Muscle of leg (tissue), 11 donors: ENCODE results near the gene RIMBP2. TPM values are rescaled to one million over a fixed set of nuclear protein-coding genes. Genes with fewer than 3 reads are reported as not detected.

Experiments used
- DNase-seq: peaks from one replicate; pipeline ENCODE4 v3.0.0; 2013
- H3K27ac ChIP-seq: one replicate; pipeline ENCODE4 v1.5.1; 2013; ENCODE audit warnings: mild to moderate bottlenecking, low read length, control low read depth
- H3K27me3 ChIP-seq: one replicate; pipeline ENCODE4 v1.6.1; 2013; ENCODE audit warnings: low read length; ENCODE audit not compliant: control insufficient read depth, insufficient read depth
- H3K36me3 ChIP-seq: one replicate; pipeline ENCODE4 v1.6.1; 2013; ENCODE audit warnings: low read length; ENCODE audit not compliant: control insufficient read depth, insufficient read depth
- H3K4me1 ChIP-seq: one replicate; pipeline ENCODE4 v1.6.1; 2013; ENCODE audit warnings: low read length; ENCODE audit not compliant: control insufficient read depth, insufficient read depth
- H3K4me3 ChIP-seq: one replicate; pipeline ENCODE4 v1.5.1; 2013; ENCODE audit warnings: low read length, control low read depth
- H3K9me3 ChIP-seq: replicated peaks from 2 replicates; pipeline ENCODE4 v1.6.1; 2013; ENCODE audit warnings: low read depth, low read length; ENCODE audit not compliant: control insufficient read depth
- WGBS: methylation state at CpG from one replicate; pipeline ENCODE4 v1.1.5; 2013; ENCODE audit warnings: missing lambda C conversion rate; ENCODE audit not compliant: insufficient coverage; 5-methylcytosine and 5-hydroxymethylcytosine counted together
- polyA plus RNA-seq, 8 donors: library from polyadenylated mRNA; unstranded; fragments of 120-200 nt; gene quantifications; one replicate each; pipeline versions ENCODE4 v1.2.1 to v1.2.3, GENCODE V29; 2013; ENCODE audit warnings: inconsistent platforms in 1 of 8, low replicate concordance in 1 of 8; ENCODE audit not compliant: insufficient read length in 8 of 8, insufficient read depth in 1 of 8
- total RNA-seq: library from RNA; stranded (reverse); fragments of 120-200 nt; gene quantifications from one replicate; pipeline ENCODE4 v1.2.4, GENCODE V29; 2013

The RIMBP2 gene
- total and polyA plus RNA-seq, 9 donors = 0.46 to 2.1 (median 0.87) TPM

DNA sequence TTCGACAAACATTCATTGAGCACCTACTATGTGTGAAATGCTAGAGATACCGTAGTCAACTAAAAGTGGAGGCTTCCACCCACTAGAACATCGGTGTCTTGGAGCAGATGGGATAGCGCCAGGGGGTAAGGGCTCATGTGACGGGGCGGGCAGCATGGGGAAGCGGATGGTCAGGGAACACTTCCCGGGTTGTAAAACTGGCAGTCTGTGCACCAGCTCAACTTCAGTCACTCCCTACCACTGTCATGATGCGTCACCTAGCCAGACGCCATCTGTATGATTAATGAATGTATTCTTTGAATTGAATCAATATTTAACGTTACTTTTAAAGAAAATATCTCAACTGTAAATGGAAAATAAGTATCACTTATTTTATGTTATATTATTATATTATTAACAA lies 284.9 kb downstream of the RIMBP2 start:
- WGBS = 100% methylated on average over 2 of the region's 11 CpGs
- H3K9me3 ChIP-seq = no peaks in the 10 kb centered on the region
- H3K27ac ChIP-seq = no peak overlapping the region
- H3K4me1 ChIP-seq = no peaks in the 10 kb centered on the region
- H3K27me3 ChIP-seq = no peaks in the 10 kb centered on the region
- H3K36me3 ChIP-seq = no peaks in the 10 kb centered on the region
- H3K4me3 ChIP-seq = no peak overlapping the region
- no peak for DNase-seq

DNA sequence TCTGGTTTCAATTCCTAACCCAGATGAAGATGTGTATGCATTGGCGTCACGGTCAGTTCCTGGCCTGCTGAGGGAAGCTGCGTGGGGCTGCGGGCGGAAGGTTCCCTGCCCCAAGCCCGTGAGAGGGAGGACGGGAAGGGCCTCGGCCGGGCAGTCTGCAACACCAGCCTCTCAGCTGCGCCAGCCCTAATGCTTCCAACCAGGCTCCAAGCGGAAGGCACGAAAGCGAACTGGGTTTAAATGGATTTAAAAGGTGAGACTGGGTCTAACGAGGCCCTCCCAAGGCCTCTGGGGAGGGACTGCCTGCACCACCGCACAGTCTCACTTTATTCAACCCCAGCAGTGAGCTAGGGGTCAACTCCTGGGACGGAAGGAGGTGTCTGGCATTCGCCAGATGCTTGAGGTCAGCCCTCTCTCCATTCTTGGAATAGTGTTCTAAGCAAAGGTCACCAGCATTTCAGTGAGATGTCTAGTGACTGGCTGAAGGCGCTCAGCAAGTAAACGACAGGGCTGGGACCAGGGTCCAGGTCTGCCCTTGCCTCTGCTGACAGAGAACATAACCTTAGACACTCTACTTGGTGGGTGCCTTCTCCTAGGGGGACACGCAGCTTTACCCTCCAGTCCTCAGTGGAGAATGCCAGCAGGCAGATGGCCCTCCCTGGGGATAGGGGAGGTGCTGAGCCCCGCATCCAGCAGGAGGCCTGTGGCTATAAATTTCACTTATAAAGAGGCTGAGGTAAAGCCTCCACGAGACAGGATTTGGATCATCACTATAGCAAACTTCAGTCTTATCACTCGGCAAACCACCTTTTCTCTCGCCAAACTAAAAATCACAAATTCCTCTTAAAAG lies 286.2 kb downstream of the RIMBP2 start:
- no peak for DNase-seq
- no peaks in the 10 kb centered on the region for H3K4me1 ChIP-seq
- H3K27ac ChIP-seq = no peak overlapping the region
- no peaks in the 10 kb centered on the region for H3K36me3 ChIP-seq
- no peak overlapping the region for H3K4me3 ChIP-seq
- 61% methylated on average over 10 of the region's 24 CpGs for WGBS
- H3K27me3 ChIP-seq = no peaks in the 10 kb centered on the region
- H3K9me3 ChIP-seq = no peaks in the 10 kb centered on the region

DNA sequence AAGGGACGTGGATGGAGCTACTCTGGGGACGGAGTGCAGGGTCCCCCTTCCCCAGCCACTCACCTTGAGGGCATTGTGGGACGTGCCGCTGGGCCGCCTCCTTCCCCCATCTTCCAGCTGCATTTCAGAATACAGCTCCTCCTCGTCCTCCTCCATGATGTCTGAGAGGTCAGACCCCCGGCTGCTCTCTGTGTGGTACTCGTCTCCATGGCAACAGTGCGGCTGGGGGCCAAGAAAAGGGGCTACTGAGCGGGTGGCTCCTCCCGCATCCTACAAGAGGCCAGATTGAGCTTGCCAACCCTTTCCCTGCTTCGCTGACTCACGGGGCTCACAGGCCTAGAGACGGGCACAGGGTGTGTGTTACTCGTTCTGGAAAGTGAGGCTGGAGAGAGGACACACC lies 288.0 kb downstream of the RIMBP2 start:
- no peak overlapping the region for H3K27ac ChIP-seq
- peaks cover 3% of the 10 kb centered on the region for H3K4me1 ChIP-seq
- WGBS = 45% methylated on average over 15 of the region's 15 CpGs
- no peaks in the 10 kb centered on the region for H3K36me3 ChIP-seq
- no peaks in the 10 kb centered on the region for H3K27me3 ChIP-seq
- DNase-seq = no peak
- H3K4me3 ChIP-seq = no peak overlapping the region
- no peaks in the 10 kb centered on the region for H3K9me3 ChIP-seq

DNA sequence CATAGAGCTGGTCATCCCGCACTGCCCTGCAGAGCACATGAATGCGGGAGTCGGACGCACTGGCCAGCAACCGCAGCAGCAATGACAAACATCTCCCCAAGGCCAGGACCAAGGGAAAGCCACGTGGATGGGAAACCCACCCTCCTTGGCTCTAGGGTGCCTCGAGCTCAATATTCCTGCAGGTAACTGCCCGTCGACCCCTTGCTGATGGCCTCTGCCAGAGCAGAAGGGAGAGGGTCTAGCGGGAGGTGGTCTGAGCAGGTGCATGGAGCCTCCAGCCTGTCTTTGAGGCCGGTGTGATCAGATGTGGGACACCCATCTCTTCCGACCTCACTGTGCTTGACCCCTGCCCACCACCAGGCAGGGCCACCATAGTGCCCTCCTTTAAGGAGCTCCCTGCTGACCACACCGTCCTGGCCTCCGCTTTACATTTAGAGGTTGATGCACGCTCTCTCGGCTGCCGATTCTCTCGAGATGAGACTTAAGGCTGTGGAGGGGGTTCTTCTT lies 288.7 kb downstream of the RIMBP2 start:
- WGBS = 87% methylated on average over 5 of the region's 18 CpGs
- DNase-seq = no peak
- Histone ChIP-seq H3K4me3 (no peak overlapping the region), H3K27me3 (no peaks in the 10 kb centered on the region), H3K9me3 (no peaks in the 10 kb centered on the region), H3K36me3 (no peaks in the 10 kb centered on the region), H3K4me1 (peaks cover 4% of the 10 kb centered on the region), H3K27ac (no peak overlapping the region)

DNA sequence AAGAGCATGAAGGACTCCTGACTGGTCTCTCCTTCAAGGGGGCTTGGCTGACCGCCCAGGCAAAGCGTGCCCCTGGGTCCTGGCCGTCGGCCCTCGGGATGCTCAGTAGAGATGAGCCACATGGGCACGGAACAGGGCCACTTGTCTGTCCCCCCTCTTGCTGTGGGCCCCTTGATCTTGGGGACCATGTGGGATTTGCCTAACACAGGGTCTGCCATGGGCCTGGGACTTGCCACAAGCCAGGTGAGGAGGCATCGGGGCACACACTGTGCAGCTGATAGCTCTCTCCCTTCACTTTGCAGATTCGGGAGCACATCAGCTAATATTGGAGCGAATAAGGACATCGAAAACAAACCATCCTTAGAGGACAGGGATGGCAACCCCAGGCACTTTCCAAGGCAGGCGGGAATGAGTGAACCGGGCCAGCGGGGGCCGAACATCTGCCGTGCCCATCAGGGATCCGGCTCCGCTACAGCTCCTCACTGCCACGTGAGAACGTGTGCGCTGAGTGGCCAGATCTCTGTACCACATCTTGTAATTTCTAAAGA lies 290.3 kb downstream of the RIMBP2 start:
- no peaks in the 10 kb centered on the region for H3K9me3 ChIP-seq
- H3K4me3 ChIP-seq = no peak overlapping the region
- no peak overlapping the region for H3K27ac ChIP-seq
- H3K36me3 ChIP-seq = no peaks in the 10 kb centered on the region
- H3K27me3 ChIP-seq = no peaks in the 10 kb centered on the region
- WGBS = 88% methylated on average over 20 of the region's 20 CpGs
- peaks cover 8% of the 10 kb centered on the region for H3K4me1 ChIP-seq
- no peak for DNase-seq

DNA sequence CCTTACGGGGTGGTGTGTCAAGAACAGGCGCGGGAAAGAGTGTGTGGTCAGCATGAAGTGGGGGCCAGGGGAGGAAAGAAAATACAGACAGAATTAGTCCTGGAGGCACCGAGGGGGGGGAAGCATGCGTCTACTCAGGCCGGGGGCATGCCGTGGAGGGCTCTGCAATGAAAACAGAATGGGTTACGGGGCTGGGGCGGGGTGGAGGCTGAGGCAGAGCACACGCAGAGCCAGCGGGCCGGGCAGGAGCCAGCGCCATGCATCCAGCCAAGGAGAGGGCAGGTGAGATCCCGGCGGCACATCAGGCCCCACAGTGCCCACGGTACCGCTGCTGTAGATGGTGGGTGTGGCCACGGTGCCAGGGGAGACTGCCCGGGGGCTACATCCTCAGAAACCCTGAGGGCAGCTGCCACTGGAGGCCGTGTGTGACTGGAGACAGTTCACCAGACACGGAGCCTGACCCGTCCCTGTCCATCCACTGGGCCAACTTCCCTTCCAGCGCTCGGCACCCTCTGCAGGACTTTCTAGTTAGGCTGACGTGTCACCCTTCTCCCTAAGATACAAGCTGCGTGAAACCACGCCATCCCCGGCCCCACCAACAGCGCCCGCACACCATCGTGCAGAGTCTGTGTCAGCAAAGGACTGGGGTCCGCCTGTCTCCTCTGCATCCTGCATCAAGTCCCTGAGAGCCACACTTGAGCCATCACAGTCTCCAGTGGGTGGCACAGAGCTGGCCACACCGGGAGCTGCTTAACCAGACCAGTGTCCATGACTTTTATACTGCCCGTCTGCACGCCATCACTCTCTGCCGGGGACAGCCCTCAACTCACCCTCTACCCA lies 291.0 kb downstream of the RIMBP2 start:
- Histone ChIP-seq H3K27ac (no peak overlapping the region), H3K36me3 (no peaks in the 10 kb centered on the region), H3K27me3 (no peaks in the 10 kb centered on the region), H3K9me3 (no peaks in the 10 kb centered on the region), H3K4me3 (no peak overlapping the region), H3K4me1 (peaks cover 8% of the 10 kb centered on the region)
- WGBS = 87% methylated on average over 36 of the region's 36 CpGs
- no peak for DNase-seq

DNA sequence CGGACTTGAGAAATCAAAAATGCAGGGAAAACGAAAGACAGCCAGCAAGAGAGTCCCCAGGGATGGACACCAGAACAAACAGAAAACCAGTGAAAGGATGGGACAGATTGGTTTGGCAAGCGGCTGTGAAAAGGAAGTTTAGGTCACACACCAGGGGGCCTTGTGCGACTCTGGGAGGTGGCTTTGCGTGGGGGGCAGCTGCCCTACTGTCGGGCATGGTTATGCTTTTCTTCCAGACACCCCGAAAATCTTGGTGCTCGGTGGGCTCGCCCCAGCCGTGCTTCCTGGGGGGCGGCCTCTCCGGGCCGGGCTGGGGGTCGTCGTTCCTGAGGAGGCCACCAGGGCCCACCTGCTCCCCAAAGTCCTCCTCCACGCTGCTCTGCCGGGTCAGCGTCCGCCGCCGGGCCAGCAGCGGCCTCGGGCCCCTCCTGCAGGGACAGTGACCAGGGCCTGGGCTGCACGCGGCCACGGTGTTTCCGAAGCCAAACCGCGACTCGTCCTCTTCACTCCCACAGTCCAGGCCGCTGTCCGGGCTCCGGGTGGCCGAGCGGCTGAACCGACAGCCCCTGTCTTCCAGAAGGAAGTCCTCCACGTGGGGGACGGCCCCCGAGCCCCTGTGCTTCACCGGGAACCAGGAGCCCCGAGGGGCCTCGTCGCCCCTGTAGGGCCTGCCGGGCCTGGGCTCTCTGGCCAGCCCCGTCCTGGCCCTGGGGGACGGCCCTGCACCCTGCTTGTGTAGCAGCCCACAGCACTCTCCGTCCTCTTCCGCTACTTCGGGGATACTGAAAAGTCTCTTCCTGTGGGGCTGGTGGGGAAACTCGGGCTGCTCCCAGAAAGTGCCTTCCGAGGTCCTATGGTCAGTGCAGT lies 291.9 kb downstream of the RIMBP2 start:
- WGBS = 82% methylated on average over 51 of the region's 51 CpGs
- Histone ChIP-seq H3K27ac (no peak overlapping the region), H3K4me3 (no peak overlapping the region), H3K36me3 (no peaks in the 10 kb centered on the region), H3K9me3 (no peaks in the 10 kb centered on the region), H3K4me1 (peaks cover 8% of the 10 kb centered on the region), H3K27me3 (no peaks in the 10 kb centered on the region)
- peak; percentile 8 for DNase-seq

DNA sequence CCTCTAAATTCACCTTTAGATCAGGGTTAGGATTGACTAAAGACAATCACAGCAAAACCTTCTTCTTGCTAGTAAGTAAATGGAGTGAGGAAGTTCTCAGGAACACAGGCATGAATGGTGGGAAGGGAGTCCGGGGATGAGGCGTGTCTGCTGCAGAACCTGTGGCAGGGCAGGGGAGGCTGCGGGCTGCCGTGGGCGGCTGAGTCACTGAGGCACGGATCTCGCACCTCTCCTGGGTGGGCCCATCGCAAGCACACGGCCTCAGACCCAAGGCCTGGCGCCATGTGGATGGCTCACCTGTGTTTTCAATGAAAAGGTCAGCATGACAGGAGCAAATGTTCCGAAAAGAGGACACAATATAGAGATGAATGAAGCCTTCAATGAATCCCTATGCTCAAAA lies 293.0 kb downstream of the RIMBP2 start:
- DNase-seq = no peak
- Histone ChIP-seq H3K27me3 (no peaks in the 10 kb centered on the region), H3K4me3 (no peak overlapping the region), H3K9me3 (no peaks in the 10 kb centered on the region), H3K4me1 (peaks cover 10% of the 10 kb centered on the region), H3K27ac (no peak overlapping the region), H3K36me3 (no peaks in the 10 kb centered on the region)
- 89% methylated on average over 10 of the region's 11 CpGs for WGBS

DNA sequence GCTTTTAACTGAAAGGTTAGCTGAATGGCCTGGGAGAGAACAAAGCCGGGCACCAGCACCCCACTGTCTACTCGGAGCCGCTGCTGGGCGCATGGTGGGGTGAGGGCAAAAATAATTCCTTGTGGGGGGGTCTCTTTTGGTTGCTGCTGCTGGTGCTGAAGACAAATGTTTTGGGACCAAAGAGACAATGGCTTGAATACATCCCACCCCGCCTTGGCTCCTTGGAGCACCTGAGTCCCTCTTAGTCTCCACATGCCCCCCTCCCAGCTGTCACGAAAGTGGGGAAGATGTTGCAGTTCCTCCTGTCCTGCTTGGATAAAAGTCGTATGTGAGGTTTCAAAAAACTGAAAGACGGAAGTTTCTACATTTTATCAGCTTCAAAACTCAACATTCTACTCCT lies 293.4 kb downstream of the RIMBP2 start:
- no peak for DNase-seq
- Histone ChIP-seq H3K27me3 (no peaks in the 10 kb centered on the region), H3K9me3 (no peaks in the 10 kb centered on the region), H3K4me1 (peaks cover 10% of the 10 kb centered on the region), H3K36me3 (no peaks in the 10 kb centered on the region), H3K4me3 (no peak overlapping the region), H3K27ac (no peak overlapping the region)
- 90% methylated on average over 4 of the region's 8 CpGs for WGBS
